ENCODE data around the gene SCYL2. TPM values are rescaled to one million over a fixed set of nuclear protein-coding genes. Genes with fewer than 3 reads are reported as not detected.
"Not testable (repeated sequence)": the region's sequence is repeated elsewhere in the genome, so short reads cannot be mapped to it uniquely, and the experiment has no call there.

The SCYL2 gene
- total and polyA plus RNA-seq, 4 donors: 10.0 to 32.5 (median 18.9) TPM

DNA sequence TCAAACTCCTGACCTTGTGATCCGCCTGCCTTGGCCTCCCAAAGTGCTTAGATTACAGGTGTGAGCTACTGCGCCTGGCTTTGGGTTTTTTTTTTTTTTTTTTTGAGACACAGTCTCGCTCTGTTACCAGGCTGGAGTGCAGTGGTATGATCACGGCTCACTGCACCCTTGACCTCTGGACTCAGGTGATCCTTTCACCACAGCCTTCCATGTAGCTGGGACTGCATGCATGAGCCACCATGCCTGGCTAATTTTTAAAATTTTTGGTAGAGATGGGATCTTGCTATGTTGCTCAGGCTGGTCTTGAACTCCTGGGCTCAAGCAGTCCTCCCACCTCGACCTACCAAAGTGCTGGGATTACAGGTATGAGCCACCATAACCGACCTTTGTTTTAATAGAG is 44.8 kb upstream of the SCYL2 start:
- H3K27me3 ChIP-seq (ENCODE audit: control insufficient read depth in 4 of 4, insufficient read depth in 4 of 4, low read length in 3 of 4); H3K9ac ChIP-seq (ENCODE audit: low read depth in 1 of 2, low read length in 2 of 2); H3K9me3 ChIP-seq (ENCODE audit: control insufficient read depth in 4 of 4, low read length in 3 of 4); DNase-seq (ENCODE audit: low spot score); H3K4me3 ChIP-seq (ENCODE audit: low read depth in 1 of 3, low read length in 3 of 3): not testable (repeated sequence)
- TF ChIP-seq HNF4A (conservative IDR thresholded peaks at IDR 0.05) (peak; percentile 59 to 75), RXRA (IDR thresholded peaks at IDR 0.05) (peak; percentile 53 to 81), NR2F2 (IDR thresholded peaks at IDR 0.05) (peak; percentile 24), SP1 (IDR thresholded peaks at IDR 0.05) (peak; percentile 70)
- Histone ChIP-seq H3K36me3 (ENCODE audit: control insufficient read depth in 4 of 4, insufficient read depth in 3 of 4, low read depth in 1 of 4, low read length in 3 of 4) (peaks cover 0 to 13% (median 7%) of the 10 kb centered on the region in 4 donors), H3K4me1 (ENCODE audit: control insufficient read depth in 4 of 4, insufficient read depth in 4 of 4, low read length in 3 of 4) (peaks cover 1 to 19% (median 6%) of the 10 kb centered on the region in 4 donors), H3K27ac (ENCODE audit: low read depth in 1 of 2, low read length in 2 of 2) (peak overlapping the region in 1 of 2 donors; percentile 17)
- WGBS: 66% methylated on average over 6 of the region's 6 CpGs

GRCh38 chr12:100225491-100225890 is 41.5 kb upstream of the SCYL2 start:
- TF ChIP-seq FOXA2 (IDR thresholded peaks at IDR 0.05) (no peak), HNF4A (conservative IDR thresholded peaks at IDR 0.05) (no peak), HNF4G (IDR thresholded peaks at IDR 0.05) (no peak), EGR1 (IDR thresholded peaks at IDR 0.05; ENCODE audit: low read depth in 2 of 2) (no peak), SP1 (IDR thresholded peaks at IDR 0.05) (no peak), YY1 (IDR thresholded peaks at IDR 0.05) (no peak), TAF1 (conservative IDR thresholded peaks at IDR 0.05) (no peak)
- TF ChIP-seq, protein P1, sequence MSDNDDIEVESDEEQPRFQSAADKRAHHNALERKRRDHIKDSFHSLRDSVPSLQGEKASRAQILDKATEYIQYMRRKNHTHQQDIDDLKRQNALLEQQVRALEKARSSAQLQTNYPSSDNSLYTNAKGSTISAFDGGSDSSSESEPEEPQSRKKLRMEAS (IDR thresholded peaks at IDR 0.05): no peak
- TF ChIP-seq, protein P2, sequence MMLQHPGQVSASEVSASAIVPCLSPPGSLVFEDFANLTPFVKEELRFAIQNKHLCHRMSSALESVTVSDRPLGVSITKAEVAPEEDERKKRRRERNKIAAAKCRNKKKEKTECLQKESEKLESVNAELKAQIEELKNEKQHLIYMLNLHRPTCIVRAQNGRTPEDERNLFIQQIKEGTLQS (IDR thresholded peaks at IDR 0.05): no peak
- TF ChIP-seq, protein P3, sequence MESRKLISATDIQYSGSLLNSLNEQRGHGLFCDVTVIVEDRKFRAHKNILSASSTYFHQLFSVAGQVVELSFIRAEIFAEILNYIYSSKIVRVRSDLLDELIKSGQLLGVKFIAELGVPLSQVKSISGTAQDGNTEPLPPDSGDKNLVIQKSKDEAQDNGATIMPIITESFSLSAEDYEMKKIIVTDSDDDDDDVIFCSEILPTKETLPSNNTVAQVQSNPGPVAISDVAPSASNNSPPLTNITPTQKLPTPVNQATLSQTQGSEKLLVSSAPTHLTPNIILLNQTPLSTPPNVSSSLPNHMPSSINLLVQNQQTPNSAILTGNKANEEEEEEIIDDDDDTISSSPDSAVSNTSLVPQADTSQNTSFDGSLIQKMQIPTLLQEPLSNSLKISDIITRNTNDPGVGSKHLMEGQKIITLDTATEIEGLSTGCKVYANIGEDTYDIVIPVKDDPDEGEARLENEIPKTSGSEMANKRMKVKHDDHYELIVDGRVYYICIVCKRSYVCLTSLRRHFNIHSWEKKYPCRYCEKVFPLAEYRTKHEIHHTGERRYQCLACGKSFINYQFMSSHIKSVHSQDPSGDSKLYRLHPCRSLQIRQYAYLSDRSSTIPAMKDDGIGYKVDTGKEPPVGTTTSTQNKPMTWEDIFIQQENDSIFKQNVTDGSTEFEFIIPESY (IDR thresholded peaks at IDR 0.05): no peak
- Histone ChIP-seq H3K4me1 (ENCODE audit: control insufficient read depth in 4 of 4, insufficient read depth in 4 of 4, low read length in 3 of 4) (peaks cover 0 to 8% (median 0%) of the 10 kb centered on the region in 4 donors), H3K27me3 (ENCODE audit: control insufficient read depth in 4 of 4, insufficient read depth in 4 of 4, low read length in 3 of 4) (no peaks in the 10 kb centered on the region), H3K9me3 (ENCODE audit: control insufficient read depth in 4 of 4, low read length in 3 of 4) (no peaks in the 10 kb centered on the region), H3K9ac (ENCODE audit: low read depth in 1 of 2, low read length in 2 of 2) (no peak overlapping the region), H3K36me3 (ENCODE audit: control insufficient read depth in 4 of 4, insufficient read depth in 3 of 4, low read depth in 1 of 4, low read length in 3 of 4) (peaks cover 0 to 13% (median 3%) of the 10 kb centered on the region in 4 donors), H3K4me3 (ENCODE audit: low read depth in 1 of 3, low read length in 3 of 3) (no peak overlapping the region), H3K27ac (ENCODE audit: low read depth in 1 of 2, low read length in 2 of 2) (no peak overlapping the region)
- DNase-seq (ENCODE audit: low spot score): no peak

DNA sequence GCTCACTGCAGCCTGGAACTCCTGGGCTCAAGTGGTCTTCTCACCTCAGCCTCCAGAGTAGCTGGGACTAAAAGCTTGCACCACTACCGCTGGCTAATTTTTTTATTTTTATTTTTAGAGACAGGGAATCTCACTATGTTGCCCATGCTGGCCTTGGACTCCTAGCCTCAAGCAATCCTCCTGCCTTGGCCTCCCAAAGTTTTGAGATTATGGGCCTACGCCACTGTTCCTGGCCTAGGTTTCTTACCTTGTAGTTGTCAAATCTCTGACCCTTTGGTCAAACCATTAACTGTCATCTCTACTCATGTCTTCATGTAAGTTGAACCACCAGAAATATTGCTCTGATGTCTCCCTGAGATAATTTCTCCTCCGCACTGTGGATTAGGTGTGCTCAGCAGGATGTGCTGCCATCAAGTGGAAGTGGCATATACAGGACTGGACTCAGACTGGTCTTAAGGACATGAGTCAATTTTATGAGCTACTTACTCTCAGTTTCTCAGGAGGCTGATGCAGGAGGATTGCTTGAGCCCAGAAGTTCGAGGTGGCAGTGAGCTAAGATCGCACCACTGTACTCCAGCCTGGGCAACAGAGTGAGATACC is 37.8 kb upstream of the SCYL2 start:
- H3K4me3 ChIP-seq (ENCODE audit: low read depth in 1 of 3, low read length in 3 of 3): no peak overlapping the region
- no peak overlapping the region for H3K9ac ChIP-seq (ENCODE audit: low read depth in 1 of 2, low read length in 2 of 2)
- TF ChIP-seq TAF1 (conservative IDR thresholded peaks at IDR 0.05) (no peak), HNF4G (IDR thresholded peaks at IDR 0.05) (no peak), HNF4A (conservative IDR thresholded peaks at IDR 0.05) (peak in 1 of 2 donors; percentile 18), RXRA (IDR thresholded peaks at IDR 0.05) (no peak), GABPA (IDR thresholded peaks at IDR 0.05 in 1 of 2, conservative IDR thresholded peaks at IDR 0.05 in 1 of 2) (no peak), RAD21 (IDR thresholded peaks at IDR 0.05) (peak; percentile 76 to 82), FOXA2 (IDR thresholded peaks at IDR 0.05) (no peak), FOXA1 (IDR thresholded peaks at IDR 0.05) (no peak), EGR1 (IDR thresholded peaks at IDR 0.05; ENCODE audit: low read depth in 2 of 2) (no peak)
- TF ChIP-seq, protein P2 (IDR thresholded peaks at IDR 0.05): no peak
- TF ChIP-seq, protein P4, sequence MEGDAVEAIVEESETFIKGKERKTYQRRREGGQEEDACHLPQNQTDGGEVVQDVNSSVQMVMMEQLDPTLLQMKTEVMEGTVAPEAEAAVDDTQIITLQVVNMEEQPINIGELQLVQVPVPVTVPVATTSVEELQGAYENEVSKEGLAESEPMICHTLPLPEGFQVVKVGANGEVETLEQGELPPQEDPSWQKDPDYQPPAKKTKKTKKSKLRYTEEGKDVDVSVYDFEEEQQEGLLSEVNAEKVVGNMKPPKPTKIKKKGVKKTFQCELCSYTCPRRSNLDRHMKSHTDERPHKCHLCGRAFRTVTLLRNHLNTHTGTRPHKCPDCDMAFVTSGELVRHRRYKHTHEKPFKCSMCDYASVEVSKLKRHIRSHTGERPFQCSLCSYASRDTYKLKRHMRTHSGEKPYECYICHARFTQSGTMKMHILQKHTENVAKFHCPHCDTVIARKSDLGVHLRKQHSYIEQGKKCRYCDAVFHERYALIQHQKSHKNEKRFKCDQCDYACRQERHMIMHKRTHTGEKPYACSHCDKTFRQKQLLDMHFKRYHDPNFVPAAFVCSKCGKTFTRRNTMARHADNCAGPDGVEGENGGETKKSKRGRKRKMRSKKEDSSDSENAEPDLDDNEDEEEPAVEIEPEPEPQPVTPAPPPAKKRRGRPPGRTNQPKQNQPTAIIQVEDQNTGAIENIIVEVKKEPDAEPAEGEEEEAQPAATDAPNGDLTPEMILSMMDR (IDR thresholded peaks at IDR 0.05; ENCODE audit: low read depth, low read length, missing input control): peak; percentile 32
- DNase-seq (ENCODE audit: low spot score): no peak
- no peak overlapping the region for H3K27ac ChIP-seq (ENCODE audit: low read depth in 1 of 2, low read length in 2 of 2)
- no peaks in the 10 kb centered on the region for H3K9me3 ChIP-seq (ENCODE audit: control insufficient read depth in 4 of 4, low read length in 3 of 4)
- H3K27me3 ChIP-seq (ENCODE audit: control insufficient read depth in 4 of 4, insufficient read depth in 4 of 4, low read length in 3 of 4): no peaks in the 10 kb centered on the region
- H3K4me1 ChIP-seq (ENCODE audit: control insufficient read depth in 4 of 4, insufficient read depth in 4 of 4, low read length in 3 of 4): no peaks in the 10 kb centered on the region
- H3K36me3 ChIP-seq (ENCODE audit: control insufficient read depth in 4 of 4, insufficient read depth in 3 of 4, low read depth in 1 of 4, low read length in 3 of 4): peaks cover 0 to 2% (median under 1%) of the 10 kb centered on the region in 4 donors
- WGBS: 93% methylated on average over 5 of the region's 5 CpGs

Measured in liver (tissue), 9 donors.